Tibial nerve (tissue), 4 donors: ENCODE measurements around the gene SLC38A10. TPM values are rescaled to one million over a fixed set of nuclear protein-coding genes. Genes with fewer than 3 reads are reported as not detected.

ENCODE experiments used
- DNase-seq, 2 donors: peaks; one replicate each; pipeline ENCODE4 v3.0.0-alpha.2; 2019; ENCODE audit warnings: low spot score in 2 of 2
- H3K27ac ChIP-seq, 4 donors: fragments of 200-600 bp; sonication (generic) in 3 of 4; one replicate each; pipeline ENCODE4 v1.5.1; 2017 to 2019; ENCODE audit warnings: mild to moderate bottlenecking in 1 of 4
- H3K27me3 ChIP-seq, 2 donors: fragments of 200-600 bp; sonication (generic) in 1 of 2; one replicate each; pipeline versions ENCODE4 v1.5.1 to v1.6.0; 2017 to 2019
- H3K36me3 ChIP-seq, 3 donors: fragments of 200-600 bp; sonication (generic); one replicate each; pipeline ENCODE4 v1.5.1; 2018 to 2019
- H3K4me1 ChIP-seq, 4 donors: fragments of 200-600 bp; sonication (generic) in 3 of 4; one replicate each; pipeline ENCODE4 v1.5.1; 2017 to 2019
- H3K4me3 ChIP-seq, 4 donors: fragments of 200-600 bp; sonication (generic) in 3 of 4; one replicate each; pipeline ENCODE4 v1.5.1; 2017 to 2019; ENCODE audit warnings: mild to moderate bottlenecking in 1 of 4, moderate library complexity in 1 of 4
- H3K9me3 ChIP-seq, 4 donors: fragments of 200-600 bp; sonication (generic) in 3 of 4; one replicate each; pipeline ENCODE4 v1.5.1; 2017 to 2019
- EP300 ChIP-seq, 2 donors: sonication (generic); formaldehyde crosslinking; IDR thresholded peaks; one replicate each; pipeline ENCODE4 v1.6.1; 2017; ENCODE audit warnings: antibody characterized with exemption in 2 of 2, mild to moderate bottlenecking in 1 of 2
- POLR2A ChIP-seq, 2 donors: fragments of 450-650 bp; IDR thresholded peaks; one replicate each; pipeline ENCODE4 v1.6.1; 2017; ENCODE audit warnings: antibody characterized with exemption in 2 of 2, mild to moderate bottlenecking in 2 of 2, moderate library complexity in 2 of 2
- WGBS, 2 donors: methylation state at CpG; one replicate each; pipeline ENCODE4 v1.1.5; 2018; 5-methylcytosine and 5-hydroxymethylcytosine counted together
- total RNA-seq, 4 donors: library from RNA; depleted of rRNA; stranded (reverse); fragments of >200 nt; gene quantifications; one replicate each; pipeline ENCODE4 v1.1.0, GENCODE V29; 2016
- TF ChIP-seq, protein P1 (sequence below), 5 experiments: fragments of 200-600 bp in 3 of 5; fragments of 450-650 bp in 2 of 5; sonication (generic) in 3 of 5; IDR thresholded peaks; one replicate each; pipeline ENCODE4 v1.5.1; 2016 to 2019; ENCODE audit warnings: antibody characterized with exemption in 5 of 5, mild to moderate bottlenecking in 3 of 5, moderate library complexity in 2 of 5

The SLC38A10 gene
- total RNA-seq, 4 donors from 2014 or later: 80.0 to 149 (median 123) TPM

DNA sequence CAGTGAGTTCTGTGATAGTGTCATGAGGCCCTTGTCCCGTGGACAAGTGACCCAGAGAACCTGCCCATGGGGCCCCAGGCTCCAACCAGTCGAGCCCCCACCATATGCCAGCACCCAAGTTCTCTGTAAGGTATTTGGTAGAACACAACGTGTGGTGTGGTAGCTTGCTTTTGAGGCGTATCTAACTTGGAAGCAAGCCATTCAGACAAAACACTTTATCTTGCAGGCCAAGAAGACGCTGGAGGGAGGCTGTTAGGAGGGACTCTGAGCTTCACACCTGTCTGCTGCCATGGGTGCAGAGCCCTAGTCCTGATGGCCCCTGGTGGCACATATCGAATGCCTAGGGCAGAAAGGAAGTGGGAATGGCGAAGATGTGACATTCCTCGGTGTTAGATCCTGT, 54.3 kb downstream of the SLC38A10 start:
- Histone ChIP-seq H3K4me3 (no peak overlapping the region), H3K27ac (no peak overlapping the region), H3K27me3 (no peaks in the 10 kb centered on the region), H3K9me3 (no peaks in the 10 kb centered on the region), H3K36me3 (peaks cover 0 to 45% (median 0%) of the 10 kb centered on the region in 3 donors), H3K4me1 (peaks cover 4 to 55% (median 25%) of the 10 kb centered on the region in 4 donors)
- DNase-seq: no peak
- WGBS, 2 donors: 73 to 74% methylated on average over 8 of the region's 8 CpGs
- TF ChIP-seq, protein P1, sequence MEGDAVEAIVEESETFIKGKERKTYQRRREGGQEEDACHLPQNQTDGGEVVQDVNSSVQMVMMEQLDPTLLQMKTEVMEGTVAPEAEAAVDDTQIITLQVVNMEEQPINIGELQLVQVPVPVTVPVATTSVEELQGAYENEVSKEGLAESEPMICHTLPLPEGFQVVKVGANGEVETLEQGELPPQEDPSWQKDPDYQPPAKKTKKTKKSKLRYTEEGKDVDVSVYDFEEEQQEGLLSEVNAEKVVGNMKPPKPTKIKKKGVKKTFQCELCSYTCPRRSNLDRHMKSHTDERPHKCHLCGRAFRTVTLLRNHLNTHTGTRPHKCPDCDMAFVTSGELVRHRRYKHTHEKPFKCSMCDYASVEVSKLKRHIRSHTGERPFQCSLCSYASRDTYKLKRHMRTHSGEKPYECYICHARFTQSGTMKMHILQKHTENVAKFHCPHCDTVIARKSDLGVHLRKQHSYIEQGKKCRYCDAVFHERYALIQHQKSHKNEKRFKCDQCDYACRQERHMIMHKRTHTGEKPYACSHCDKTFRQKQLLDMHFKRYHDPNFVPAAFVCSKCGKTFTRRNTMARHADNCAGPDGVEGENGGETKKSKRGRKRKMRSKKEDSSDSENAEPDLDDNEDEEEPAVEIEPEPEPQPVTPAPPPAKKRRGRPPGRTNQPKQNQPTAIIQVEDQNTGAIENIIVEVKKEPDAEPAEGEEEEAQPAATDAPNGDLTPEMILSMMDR (IDR thresholded peaks at IDR 0.05): no peak
- TF ChIP-seq EP300 (IDR thresholded peaks at IDR 0.05) (no peak), POLR2A (IDR thresholded peaks at IDR 0.05) (no peak)

- TF ChIP-seq POLR2A (IDR thresholded peaks at IDR 0.05): no peak
- no peak for TF ChIP-seq EP300 (IDR thresholded peaks at IDR 0.05)
- TF ChIP-seq, protein P1 (IDR thresholded peaks at IDR 0.05): no peak
- H3K27me3 ChIP-seq: no peaks in the 10 kb centered on the region
- WGBS, 2 donors: 17 to 23% methylated on average over 28 to 37 of the region's 37 CpGs
Observed at GRCh38 chr17:81239714-81240555, 55.2 kb downstream of the SLC38A10 start.

GRCh38 chr17:81238815-81239713, 56.0 kb downstream of the SLC38A10 start, which contains the start of the genes NDUFAF8 and TEPSIN:
NDUFAF8 (plus strand) TSS chr17:81239318; CDS start chr17:81239364, 46 bp downstream.
TEPSIN (minus strand) TSS chr17:81239055; CDS start chr17:81239033, 22 bp downstream.
- peaks cover 0 to 44% (median 0%) of the 10 kb centered on the region in 3 donors for H3K36me3 ChIP-seq
- H3K9me3 ChIP-seq: no peaks in the 10 kb centered on the region
- peak; percentile 73 to 78 for TF ChIP-seq EP300 (IDR thresholded peaks at IDR 0.05)
- peak in 1 of 2 donors; percentile 57 for TF ChIP-seq POLR2A (IDR thresholded peaks at IDR 0.05)
- TF ChIP-seq, protein P1 (IDR thresholded peaks at IDR 0.05): peak in 2 of 5 experiments; percentile 1 to 61
- H3K4me1 ChIP-seq: peaks cover 4 to 58% (median 25%) of the 10 kb centered on the region in 4 donors
- peak within 1 kb of the TSS; percentile 49 to 88 (median 83) for H3K27ac ChIP-seq
- no peaks in the 10 kb centered on the region for H3K27me3 ChIP-seq
- H3K4me3 ChIP-seq: peak within 1 kb of the TSS; percentile 91 to 100 (median 96)
- DNase-seq: peak; percentile 96 to 98
- 0% methylated on average over 58 to 74 of the region's 100 CpGs for WGBS, 2 donors

More at GRCh38 chr17:81239714-81240555, 55.2 kb downstream of the SLC38A10 start:
- Histone ChIP-seq H3K4me3 (peak overlapping the region; percentile 91 to 100 (median 96)), H3K4me1 (peaks cover 4 to 57% (median 25%) of the 10 kb centered on the region in 4 donors), H3K36me3 (peaks cover 0 to 45% (median 0%) of the 10 kb centered on the region in 3 donors), H3K9me3 (no peaks in the 10 kb centered on the region), H3K27ac (peak overlapping the region in 3 of 4 donors; percentile 80 to 88 (median 86))
- DNase-seq: no peak

DNA sequence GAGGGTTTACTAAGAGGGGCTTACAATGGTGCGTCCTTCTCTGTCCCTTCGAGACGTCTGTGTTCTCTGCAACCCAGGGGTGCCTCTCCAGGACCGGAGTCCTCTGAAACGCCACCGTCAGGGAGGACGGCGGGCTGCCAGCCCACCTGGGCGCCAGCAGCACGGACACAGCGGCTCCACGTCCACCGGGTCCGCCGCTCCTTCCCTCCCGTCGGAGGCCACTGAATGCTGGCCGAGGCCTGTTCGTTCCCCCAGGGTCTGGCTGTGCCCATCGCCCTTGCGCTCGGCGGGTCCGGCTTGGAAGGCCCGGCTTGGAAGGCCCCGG, 56.7 kb downstream of the SLC38A10 start:
- DNase-seq: no peak
- 0% methylated on average over 1 to 12 of the region's 26 CpGs for WGBS, 2 donors
- Histone ChIP-seq H3K4me1 (peaks cover 4 to 58% (median 25%) of the 10 kb centered on the region in 4 donors), H3K27me3 (no peaks in the 10 kb centered on the region), H3K27ac (peak overlapping the region in 3 of 4 donors; percentile 49 to 80 (median 73)), H3K36me3 (peaks cover 0 to 50% (median 0%) of the 10 kb centered on the region in 3 donors), H3K9me3 (no peaks in the 10 kb centered on the region), H3K4me3 (peak overlapping the region; percentile 68 to 100 (median 95))
- TF ChIP-seq, protein P1 (IDR thresholded peaks at IDR 0.05): no peak
- TF ChIP-seq POLR2A (IDR thresholded peaks at IDR 0.05) (no peak), EP300 (IDR thresholded peaks at IDR 0.05) (no peak)
